CD4-positive, alpha-beta T cell treated with Interferon gamma for 1 hour (primary cell): ENCODE measurements around the gene NMNAT3.

Experiments used
- DNase-seq: peaks from one replicate; pipeline ENCODE4 v3.0.0-alpha.2; 2020

The NMNAT3 gene

GRCh38 chr3:139674571-139675260 is 3.1 kb downstream of the NMNAT3 start:
- DNase-seq = no peak

GRCh38 chr3:139672884-139673283 is 4.9 kb downstream of the NMNAT3 start:
- no peak for DNase-seq

- DNase-seq = no peak
Measured at GRCh38 chr3:139671863-139672646, 5.7 kb downstream of the NMNAT3 start.

GRCh38 chr3:139671107-139671506 is 6.7 kb downstream of the NMNAT3 start:
- no peak for DNase-seq

GRCh38 chr3:139670196-139670595 is 7.6 kb downstream of the NMNAT3 start:
- DNase-seq = no peak

GRCh38 chr3:139668332-139668731 is 9.4 kb downstream of the NMNAT3 start:
- DNase-seq = no peak

- DNase-seq = no peak
Measured at GRCh38 chr3:139664958-139665357, 12.8 kb downstream of the NMNAT3 start.

GRCh38 chr3:139660269-139660668 is 17.5 kb downstream of the NMNAT3 start:
- DNase-seq = no peak

- no peak for DNase-seq
Measured at GRCh38 chr3:139659511-139659910, 18.3 kb downstream of the NMNAT3 start.

GRCh38 chr3:139657936-139658335 is 19.8 kb downstream of the NMNAT3 start:
- no peak for DNase-seq

GRCh38 chr3:139657434-139657833 is 20.3 kb downstream of the NMNAT3 start:
- DNase-seq = no peak

- DNase-seq = no peak
Measured at GRCh38 chr3:139655909-139656595, 21.7 kb downstream of the NMNAT3 start.

GRCh38 chr3:139654637-139655365 is 23.0 kb downstream of the NMNAT3 start:
- DNase-seq = no peak

GRCh38 chr3:139653582-139653981 is 24.2 kb downstream of the NMNAT3 start:
- no peak for DNase-seq

- DNase-seq = no peak
Measured at GRCh38 chr3:139652561-139652960, 25.2 kb downstream of the NMNAT3 start.

GRCh38 chr3:139647866-139648435 is 29.8 kb downstream of the NMNAT3 start:
- no peak for DNase-seq

GRCh38 chr3:139646512-139646911 is 31.3 kb downstream of the NMNAT3 start:
- DNase-seq = no peak

GRCh38 chr3:139642996-139643395 is 34.8 kb downstream of the NMNAT3 start:
- no peak for DNase-seq

- DNase-seq = no peak
Measured at GRCh38 chr3:139640456-139640855, 37.3 kb downstream of the NMNAT3 start.

- no peak for DNase-seq
Measured at GRCh38 chr3:139639662-139640061, 38.1 kb downstream of the NMNAT3 start.

GRCh38 chr3:139638518-139638917 is 39.3 kb downstream of the NMNAT3 start:
- no peak for DNase-seq

GRCh38 chr3:139636511-139636910 is 41.3 kb downstream of the NMNAT3 start:
- DNase-seq = no peak

- no peak for DNase-seq
Measured at GRCh38 chr3:139634111-139634635, 43.6 kb downstream of the NMNAT3 start.
